A673 (cell line): Measurements from ENCODE around the gene SNTG2.

Experiments
- EZH2 ChIP-seq: fragments of 200-600 bp; sonication (generic); IDR thresholded peaks from 2 replicates; pipeline ENCODE4 v1.6.1; 2017; ENCODE audit warnings: borderline replicate concordance, low read depth, mild to moderate bottlenecking, mixed read lengths, antibody characterized with exemption, low read length; ENCODE audit not compliant: poor library complexity, severe bottlenecking
- TF ChIP-seq, protein P1 (sequence below): fragments of 300-800, 200-600 bp; sonication (generic); conservative IDR thresholded peaks from 2 replicates; pipeline ENCODE4 v1.5.1; 2017; ENCODE audit warnings: low read depth, mild to moderate bottlenecking, antibody characterized with exemption, low read length, moderate library complexity, mixed read lengths

DNA sequence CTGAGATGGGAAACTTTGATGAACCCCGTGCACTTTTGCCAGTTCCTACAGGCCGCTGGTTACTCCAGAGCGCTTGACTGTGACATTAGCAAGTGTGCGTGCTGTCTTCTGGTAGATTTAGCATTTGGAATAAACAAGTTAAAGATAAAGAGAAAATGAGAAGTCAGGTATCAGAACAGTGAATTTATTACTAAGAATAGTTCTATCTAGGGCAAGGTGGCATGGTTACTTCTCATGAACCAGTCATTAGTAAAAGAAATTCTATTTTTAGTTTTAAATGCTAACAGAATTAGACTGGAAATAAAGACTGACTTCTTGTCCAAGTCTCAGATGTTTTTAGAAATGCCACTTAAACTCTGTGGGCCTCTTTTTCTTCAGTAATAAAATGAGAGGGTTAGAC lies 258.6 kb downstream of the SNTG2 start:
- TF ChIP-seq, protein P1, sequence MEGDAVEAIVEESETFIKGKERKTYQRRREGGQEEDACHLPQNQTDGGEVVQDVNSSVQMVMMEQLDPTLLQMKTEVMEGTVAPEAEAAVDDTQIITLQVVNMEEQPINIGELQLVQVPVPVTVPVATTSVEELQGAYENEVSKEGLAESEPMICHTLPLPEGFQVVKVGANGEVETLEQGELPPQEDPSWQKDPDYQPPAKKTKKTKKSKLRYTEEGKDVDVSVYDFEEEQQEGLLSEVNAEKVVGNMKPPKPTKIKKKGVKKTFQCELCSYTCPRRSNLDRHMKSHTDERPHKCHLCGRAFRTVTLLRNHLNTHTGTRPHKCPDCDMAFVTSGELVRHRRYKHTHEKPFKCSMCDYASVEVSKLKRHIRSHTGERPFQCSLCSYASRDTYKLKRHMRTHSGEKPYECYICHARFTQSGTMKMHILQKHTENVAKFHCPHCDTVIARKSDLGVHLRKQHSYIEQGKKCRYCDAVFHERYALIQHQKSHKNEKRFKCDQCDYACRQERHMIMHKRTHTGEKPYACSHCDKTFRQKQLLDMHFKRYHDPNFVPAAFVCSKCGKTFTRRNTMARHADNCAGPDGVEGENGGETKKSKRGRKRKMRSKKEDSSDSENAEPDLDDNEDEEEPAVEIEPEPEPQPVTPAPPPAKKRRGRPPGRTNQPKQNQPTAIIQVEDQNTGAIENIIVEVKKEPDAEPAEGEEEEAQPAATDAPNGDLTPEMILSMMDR: no peak
- TF ChIP-seq EZH2: no peak
